HG03571 (cell line): ENCODE results near the gene ATP9B.
"Not testable (repeated sequence)": the region's sequence is repeated elsewhere in the genome, so short reads cannot be mapped to it uniquely, and the experiment has no call there.

Experiments
- ATAC-seq: cut with Tn5 transposase; IDR thresholded peaks from one replicate; pipeline ENCODE4 v1.9.1; 2021; ENCODE audit not compliant: unreplicated experiment

The ATP9B gene

DNA sequence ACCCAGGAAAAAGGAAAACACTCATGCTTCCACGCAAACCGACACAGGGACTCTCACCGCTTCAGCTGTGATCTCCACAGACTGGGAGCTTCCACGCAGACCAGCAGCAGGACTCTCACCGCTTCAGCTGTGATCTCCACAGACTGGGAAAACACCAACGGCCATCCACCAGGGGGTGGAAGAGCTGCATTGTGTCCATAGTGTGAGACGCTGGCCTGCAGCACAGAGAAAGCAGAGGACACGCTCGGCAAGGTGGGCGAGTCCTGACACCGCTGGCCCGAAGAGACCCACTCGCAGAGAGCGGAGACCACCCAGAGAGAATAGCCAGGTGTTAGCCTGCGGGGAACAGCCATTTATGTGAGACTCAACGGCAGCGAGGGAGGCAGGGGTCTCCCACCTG lies 284.1 kb downstream of the ATP9B start:
- ATAC-seq, result no peak

DNA sequence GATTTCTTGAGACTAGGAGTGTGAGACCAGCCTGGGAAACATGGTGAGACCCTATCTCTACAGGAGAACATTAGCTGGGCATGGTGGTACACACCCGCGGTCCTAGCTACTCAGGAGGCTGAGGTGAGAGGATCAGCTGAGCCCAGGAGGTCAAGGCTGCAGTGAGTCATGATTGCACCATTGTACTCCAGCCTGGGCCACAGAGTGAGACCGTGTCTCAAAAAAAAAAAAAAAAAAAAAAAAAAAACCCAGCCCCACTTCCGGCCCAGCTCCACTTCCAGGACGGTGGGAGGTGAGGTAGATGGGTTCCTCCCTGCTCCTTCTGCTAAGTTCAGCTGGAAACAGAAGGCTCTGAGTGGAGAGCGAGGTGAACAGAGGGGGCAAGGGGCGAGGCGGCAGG lies 285.2 kb downstream of the ATP9B start:
- ATAC-seq, result no peak

DNA sequence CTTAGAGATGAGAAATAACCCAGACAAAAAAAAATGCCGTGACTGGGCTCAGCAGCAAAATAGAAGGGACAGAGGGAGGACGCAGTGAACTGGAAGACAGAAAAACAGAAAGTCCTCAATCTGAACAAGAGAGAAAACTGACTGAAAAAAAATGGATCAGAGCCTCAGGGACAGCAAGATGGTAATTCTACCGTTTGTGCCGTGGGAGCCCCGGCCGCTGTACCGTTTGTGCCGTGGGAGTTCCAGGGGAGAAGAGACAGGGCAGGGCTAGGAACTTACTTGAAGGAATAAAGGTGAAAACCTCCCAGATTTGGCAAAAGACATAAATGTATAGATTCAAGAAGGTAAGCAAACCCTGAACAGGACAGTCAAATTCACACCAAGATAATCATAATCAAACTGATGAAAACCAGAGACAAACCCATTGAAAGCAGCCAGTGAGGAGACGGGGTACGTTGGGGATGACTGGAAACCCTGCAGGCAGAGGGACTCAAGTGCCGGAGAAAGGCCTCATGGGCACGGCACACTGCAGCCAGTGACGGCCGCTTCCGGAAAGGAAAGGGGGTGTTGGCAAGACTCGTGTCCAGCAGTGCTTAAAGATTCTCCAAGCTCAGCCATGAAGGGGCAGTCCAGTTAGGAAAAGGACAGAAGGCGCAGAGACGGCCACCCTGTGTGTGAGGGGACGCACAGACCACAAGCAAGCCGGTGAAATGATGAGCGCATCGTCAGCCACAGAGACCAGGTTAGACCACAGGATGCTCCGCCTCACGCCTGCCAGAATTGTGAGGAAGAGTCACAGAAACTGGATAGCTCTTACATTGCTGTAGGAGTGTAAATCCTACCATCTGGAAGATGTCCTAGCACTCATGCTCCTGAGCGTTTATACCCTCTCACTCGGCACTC lies 286.5 kb downstream of the ATP9B start:
- ATAC-seq, result peak; percentile 42

DNA sequence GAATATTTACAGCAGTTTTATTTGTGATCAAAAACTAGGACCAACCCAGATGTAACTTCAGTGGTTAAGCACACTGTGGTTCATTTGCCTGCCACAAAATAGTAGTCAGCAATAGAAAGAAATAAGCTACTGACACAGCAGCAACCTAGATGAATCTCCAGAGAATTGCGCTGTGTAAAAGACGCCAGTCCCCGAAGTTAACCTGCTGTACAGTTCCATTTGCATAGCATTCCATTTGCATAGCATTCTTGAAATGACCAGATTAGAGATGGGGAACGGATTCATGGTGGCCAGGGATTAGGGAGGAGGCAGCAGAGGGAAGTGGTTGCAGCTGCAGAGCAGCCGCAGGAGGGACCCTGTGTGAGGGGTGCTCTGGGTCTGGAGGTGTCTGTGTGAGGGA lies 287.2 kb downstream of the ATP9B start:
- ATAC-seq, result peak; percentile 95

DNA sequence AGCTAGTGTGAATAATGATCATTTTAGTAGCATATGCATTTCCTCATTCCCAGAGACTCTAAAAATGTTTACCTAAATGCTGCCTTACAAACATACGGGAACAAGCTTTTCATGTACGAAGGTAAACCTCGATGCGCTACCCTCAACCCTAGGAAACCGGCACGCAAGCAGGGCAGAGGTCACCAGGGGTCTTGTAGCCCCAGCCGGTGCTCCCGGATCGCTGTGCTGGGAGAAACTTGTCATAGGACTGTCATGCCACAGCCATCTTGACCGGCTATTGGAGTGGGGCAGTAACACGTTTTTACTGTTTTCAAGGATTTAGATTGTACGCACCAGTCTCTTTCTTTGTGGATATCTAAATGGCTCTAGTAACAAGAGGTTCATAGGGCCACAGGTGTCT lies 291.7 kb downstream of the ATP9B start:
- no peak for ATAC-seq

DNA sequence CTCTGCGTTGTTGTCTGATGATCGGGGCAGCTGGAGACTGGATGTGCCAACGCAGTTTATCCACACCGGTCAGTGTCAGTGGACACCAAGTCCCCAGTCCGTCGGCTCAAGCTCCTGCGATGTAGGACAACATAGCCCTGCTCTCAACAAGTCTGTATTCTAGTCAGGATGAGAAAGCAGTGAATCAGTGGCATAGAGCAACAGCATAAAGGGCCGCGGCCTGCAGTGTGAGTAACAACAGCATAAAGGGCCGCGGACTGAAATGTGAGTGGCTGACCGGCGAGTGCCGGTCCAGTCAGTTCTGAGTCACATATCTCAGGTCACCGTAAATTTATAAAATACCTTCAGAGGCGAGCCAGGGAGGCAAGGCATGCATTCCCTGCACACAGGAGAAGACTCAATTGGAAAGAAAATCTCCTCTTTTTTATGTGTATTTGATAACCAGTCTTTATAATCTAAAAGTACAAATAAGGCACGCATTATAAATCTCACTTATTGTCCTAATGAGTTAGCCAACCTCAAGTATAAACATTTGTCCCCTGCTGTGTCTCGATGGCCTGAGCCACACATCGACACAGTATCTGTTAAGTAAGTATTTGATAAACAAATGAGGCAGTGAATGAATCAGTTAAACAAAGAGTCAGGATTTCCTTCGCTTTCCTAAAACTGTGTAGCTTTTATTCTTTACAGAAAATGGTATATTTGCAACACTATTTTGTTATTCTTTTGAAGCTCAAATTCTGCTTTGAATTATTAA lies 292.8 kb downstream of the ATP9B start:
- ATAC-seq, result no peak

DNA sequence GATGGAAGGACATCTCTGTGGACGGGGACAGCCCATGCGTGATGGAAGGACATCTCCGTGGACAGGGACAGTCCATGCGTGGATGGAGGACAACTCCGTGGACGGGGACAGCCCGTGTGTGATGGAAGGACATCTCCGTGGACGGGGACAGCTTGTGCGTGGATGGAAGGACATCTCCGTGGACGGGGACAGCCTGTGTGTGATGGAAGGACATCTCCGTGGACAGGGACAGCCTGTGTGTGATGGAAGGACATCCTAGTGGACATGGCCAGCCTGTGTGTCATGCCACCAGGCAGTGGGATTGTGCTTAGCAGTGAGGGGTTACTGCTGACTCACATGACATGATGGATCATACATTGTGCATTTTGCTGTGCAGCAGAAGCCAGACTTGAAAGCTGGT lies 296.5 kb downstream of the ATP9B start:
- no peak for ATAC-seq

DNA sequence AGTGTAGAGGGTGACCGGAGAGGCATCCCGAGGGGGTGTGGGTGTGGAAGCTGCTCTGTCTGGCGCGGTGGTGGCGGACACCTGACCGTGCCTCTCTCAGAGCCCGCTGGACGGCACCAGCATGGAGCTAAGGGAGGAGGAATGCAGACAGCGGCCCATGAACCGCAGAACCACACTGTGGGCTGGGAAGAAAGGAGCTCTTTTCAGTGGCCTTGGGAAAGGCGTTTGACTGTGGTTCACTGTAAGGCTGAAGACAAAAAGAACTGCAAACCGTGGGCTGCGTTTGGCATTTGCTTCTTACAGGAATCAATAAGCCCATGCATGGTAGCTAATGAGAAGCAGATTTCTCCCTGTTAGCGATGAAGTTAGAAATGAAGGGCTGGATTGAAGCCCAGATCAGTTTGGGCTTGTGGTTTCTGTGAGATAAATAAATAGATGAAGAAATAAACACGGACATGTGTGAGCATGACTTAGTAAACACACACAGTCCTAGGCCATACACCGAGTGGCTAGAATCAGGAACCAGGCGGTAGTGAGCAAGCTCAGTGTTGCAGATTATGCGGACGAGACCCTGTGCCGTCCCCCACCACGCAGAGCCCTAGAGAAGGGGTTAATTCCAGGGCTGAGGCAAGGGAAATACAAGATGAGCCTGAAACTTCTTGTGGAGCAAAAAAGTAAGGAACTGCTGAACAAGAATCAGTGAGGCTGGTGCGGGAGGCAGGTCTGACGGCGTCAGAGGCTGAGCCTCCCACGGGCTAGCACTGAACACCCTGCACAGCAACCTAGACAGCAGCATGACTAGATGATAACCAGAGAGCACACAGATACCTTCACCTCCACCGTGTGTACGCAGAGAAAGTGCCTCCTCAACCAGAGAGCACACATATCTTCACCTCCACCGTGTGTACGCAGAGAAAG lies 297.2 kb downstream of the ATP9B start:
- ATAC-seq, result no peak

DNA sequence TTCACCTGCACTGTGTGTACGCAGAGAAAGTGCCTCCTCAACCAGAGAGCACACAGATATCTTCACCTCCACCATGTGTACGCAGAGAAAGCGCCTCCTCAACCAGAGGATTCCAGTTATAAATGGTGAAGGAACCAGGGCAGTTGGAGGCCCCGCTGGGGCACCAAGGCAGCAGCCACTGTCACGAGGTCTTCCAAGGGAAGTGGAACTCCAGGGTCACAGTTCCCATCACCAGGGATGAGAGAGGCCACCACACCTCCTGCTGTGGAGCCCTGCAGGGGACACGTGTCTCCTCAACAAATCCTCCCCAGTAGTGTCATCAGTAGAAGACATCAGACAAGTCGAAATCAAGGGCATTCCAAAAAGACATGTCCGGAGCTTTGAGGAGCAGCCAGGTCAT lies 298.3 kb downstream of the ATP9B start:
- ATAC-seq, result no peak

DNA sequence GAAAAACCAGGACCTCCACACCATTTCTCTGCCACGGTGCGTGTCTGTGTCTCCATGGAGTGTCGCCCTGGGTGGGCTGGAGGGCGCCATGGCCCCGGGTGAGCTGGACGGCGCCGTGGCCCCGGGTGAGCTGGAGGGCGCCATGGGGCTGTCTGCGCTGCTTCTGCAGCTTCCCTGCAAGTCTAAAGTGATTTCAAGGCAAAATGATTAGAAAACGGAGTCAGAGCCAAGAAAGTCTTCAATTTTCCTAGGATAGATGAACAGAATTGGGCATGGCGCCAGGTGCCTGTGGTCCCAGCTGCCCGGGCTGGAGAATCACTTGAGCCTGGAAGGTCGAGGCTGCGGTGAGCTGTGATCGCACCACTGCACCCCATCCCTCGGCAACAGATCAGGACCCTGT lies 298.8 kb downstream of the ATP9B start:
- no peak for ATAC-seq

DNA sequence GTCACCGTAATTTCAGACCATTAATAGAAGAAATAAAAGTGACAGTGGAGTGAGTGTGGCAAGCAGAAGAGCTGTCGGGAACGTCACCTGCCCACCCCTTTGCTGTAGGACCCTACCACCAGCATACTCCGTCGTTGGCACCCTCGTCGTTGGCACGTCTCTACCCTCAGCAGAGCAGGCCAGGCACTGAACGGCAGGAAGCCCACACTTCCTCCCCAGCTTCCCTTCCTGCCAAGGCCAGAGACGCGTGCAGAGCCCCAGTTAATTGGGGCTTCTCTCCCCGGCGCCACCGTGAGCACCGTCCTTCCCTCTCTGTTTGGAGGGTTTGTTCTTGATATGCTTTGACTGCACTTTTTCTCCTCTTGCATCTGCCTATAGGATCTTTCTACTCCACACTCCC lies 299.5 kb downstream of the ATP9B start:
- ATAC-seq, result no peak

DNA sequence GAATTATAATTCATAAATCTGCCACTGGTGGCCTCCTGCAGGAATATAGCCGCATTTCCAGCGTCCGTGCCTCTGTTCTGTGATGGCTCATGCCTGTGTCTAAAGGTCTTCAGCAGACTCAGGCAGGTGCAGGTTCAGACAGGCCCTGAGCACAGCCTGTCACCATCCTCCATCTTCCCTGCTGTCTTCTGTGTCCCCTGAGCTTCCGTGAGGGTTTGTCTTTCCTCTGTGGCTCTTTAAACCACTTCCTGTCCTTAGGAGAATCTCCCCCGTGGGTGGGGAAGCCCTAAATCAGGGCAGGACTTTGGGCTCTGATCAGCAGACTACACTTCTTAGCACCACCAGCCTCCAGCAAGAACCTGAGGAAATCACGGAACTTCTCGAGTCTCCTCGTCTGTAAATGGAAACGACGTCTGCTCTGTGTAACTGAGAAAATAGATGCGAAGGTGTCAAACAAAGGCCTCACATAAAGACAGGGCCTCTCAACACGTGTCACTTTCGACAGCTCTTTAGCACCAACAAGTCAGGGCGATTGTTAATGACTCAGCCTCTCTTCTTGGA lies 302.4 kb downstream of the ATP9B start:
- no peak for ATAC-seq

DNA sequence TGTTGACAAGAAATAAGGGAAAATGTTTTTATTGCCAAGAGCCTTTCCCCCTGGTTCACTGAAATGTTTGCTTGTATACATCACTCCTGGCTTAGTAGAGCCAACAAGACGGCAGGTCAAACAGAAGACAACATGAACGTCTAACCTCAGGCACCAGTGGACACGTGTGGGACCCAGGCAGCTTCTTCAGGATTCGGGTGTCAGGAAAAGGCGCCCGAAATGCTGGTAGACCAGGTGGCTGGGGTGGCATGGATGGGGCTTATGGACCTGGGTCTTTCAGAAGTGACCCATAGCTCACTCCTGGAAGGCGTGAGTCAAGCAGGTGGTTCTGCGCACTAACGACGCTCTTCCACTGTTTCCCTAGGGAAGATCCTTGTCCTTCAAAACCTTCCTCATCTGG lies 303.3 kb downstream of the ATP9B start:
- no peak for ATAC-seq

DNA sequence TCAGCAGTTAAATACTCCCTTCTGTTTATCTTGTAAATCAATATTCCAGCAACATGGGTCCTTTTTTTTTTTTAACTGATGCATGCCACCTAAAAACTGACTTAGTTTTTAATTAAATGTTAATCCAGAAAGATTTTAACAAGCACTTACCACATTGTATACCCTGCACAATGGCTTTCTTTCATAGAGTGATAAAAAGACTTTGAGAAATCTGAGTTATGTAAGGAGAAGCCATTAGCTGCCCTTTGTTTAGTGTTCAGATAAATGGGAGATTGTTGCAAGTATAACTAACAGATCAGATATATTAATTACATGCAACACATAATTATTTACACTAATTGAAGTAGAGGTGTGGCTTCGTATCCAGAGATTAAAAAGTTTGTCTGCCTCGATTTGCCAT lies 303.8 kb downstream of the ATP9B start:
- no peak for ATAC-seq

DNA sequence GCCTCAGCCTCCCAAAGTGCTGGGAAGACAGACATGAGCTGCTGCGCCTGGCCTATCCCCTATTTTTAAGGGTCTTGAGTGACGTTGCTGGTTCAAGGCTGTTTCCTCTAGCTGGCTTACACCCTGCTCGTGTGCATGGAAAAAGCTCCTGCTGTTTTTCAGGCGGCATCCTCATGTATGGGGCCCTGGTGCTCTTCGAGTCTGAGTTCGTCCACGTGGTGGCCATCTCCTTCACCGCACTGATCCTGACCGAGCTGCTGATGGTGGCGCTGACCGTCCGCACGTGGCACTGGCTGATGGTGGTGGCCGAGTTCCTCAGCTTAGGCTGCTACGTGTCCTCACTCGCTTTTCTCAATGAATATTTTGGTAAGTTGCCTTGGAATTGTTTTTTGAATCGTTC lies 304.5 kb downstream of the ATP9B start:
- no peak for ATAC-seq

DNA sequence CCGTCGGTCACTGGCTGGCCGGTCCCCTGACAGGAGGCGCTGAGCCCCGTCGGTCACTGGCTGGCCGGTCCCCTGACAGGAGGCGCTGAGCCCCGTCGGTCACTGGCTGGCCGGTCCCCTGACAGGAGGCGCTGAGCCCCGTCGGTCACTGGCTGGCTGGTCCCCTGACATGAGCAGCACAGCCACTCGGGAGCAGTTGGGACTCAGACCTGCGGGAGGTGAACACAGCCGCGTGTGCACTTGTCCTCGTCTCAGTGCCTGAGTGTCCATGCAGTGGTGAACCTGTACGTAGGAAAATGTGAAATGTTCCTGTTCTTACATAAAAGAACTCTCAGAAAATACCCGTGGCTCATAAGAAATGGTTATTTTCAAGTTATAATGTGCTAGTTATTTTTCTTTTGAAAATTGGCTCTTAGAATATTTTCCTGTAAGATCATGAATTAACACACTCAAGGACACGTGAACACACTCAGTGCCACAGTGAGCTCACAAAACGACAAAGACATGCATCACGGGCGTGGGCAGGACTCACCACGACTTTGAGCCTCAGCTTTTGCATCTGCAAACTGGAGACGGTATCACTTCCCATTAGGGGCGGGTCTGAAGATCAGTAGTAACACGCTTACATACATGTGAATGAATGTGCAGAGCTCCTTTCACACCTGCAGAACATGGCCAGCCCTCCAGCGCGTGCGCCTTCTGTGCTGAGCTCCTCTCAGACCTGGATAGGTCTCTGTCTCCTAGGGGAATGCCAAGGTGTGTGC lies 305.4 kb downstream of the ATP9B start:
- ATAC-seq, result peak; percentile 76

DNA sequence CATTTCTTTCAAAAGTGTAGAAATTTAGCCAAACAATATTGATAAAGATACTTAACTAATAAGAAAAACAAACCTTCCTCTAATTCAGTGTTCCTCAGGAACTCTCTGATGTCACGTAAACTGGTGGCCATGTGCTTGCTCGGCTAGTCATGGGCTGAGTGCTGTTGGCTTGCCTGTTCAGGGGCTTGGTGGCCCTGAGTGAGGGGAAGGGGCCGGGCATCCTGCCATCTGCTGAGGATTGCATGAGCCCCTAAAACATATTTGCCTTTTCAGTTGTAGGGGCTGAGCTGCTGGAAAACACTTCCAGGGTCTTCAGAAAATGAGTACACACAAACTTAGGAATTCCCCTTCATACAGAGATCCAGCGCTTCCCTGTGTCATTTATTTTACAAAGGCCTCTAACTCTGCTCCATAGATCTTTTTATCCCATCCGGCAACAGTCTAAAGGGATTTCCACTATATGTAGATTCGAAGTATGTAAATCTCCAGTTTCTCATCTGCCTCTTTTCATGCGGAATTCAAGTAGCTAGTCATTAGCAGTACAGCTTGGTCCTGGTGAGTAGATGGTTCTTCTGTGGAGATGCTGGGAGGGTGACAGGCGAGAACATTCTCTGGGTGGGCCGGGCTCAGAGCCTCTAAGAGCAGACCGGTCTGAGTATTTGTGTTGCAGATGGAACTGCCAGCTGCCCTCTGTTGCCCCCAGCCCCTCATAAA lies 306.4 kb downstream of the ATP9B start:
- ATAC-seq, result no peak

DNA sequence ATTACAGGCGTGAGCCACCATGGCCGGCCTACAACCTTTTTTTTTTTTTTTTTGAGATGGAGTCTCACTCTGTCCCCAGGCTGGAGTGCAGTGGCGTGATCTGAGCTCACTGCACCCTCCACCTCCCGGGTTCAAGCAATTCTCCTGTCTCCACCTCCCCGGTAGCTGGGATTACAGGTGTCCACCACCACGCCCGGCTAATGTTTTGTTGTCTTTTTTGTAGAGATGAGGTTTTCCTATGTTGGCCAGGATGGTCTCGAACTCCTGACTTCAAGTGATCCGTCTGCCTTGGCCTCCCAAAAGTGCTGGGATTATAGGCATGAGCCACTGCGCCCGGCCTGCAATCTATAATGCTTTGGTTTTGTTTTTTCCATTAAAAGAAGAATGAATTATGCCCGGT lies 307.5 kb downstream of the ATP9B start:
- ATAC-seq, result not testable (repeated sequence)

DNA sequence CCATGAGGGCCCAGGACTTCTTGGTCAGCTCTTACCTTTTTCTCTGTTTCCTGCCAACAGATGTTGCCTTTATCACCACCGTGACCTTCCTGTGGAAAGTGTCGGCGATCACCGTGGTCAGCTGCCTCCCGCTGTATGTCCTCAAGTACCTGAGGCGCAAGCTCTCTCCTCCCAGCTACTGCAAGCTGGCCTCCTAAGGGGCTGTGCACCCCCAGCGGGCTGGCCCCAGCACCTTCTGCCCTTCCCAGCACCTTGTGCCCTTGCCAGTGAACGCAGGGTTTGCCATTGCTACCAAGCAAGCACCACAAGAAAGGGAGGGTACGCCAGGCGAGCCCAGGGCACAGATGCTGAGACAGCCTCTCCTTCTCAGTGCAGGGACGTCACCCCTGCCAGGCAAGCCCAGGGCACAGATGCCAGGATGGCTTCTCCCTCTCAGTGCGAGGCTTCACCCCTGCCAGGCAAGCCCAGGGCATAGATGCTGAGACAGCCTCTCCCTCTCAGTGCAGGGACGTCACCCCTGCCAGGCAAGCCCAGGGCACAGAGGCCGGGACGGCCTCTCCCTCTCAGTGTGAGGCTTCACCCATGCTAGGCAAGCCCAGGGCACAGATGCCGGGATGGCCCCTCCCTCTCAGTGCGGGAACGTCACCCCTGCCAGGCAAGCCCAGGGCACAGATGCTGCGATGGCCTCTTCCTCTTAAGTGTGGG lies 308.1 kb downstream of the ATP9B start:
- ATAC-seq, result no peak
